Suprapubic skin (tissue), 4 donors: ENCODE data around the gene NPS.

Experiments
- POLR2A ChIP-seq, 2 donors: fragments of 450-650 bp; IDR thresholded peaks; one replicate each; pipeline ENCODE4 v1.6.1; 2017; ENCODE audit warnings: antibody characterized with exemption in 2 of 2, mild to moderate bottlenecking in 2 of 2, moderate library complexity in 2 of 2
- POLR2AphosphoS5 ChIP-seq, 3 donors: sonication (generic); formaldehyde crosslinking; IDR thresholded peaks; one replicate each; pipeline ENCODE4 v1.6.1; 2017; ENCODE audit warnings: antibody characterized with exemption in 3 of 3
- TF ChIP-seq, protein P1 (sequence below), 2 donors: fragments of 200-600 bp in 1 of 2; fragments of 450-650 bp in 1 of 2; sonication (generic) in 1 of 2; IDR thresholded peaks; one replicate each; pipeline ENCODE4 v1.5.1; 2016 to 2019; ENCODE audit warnings: antibody characterized with exemption in 2 of 2, mild to moderate bottlenecking in 1 of 2, moderate library complexity in 1 of 2

DNA sequence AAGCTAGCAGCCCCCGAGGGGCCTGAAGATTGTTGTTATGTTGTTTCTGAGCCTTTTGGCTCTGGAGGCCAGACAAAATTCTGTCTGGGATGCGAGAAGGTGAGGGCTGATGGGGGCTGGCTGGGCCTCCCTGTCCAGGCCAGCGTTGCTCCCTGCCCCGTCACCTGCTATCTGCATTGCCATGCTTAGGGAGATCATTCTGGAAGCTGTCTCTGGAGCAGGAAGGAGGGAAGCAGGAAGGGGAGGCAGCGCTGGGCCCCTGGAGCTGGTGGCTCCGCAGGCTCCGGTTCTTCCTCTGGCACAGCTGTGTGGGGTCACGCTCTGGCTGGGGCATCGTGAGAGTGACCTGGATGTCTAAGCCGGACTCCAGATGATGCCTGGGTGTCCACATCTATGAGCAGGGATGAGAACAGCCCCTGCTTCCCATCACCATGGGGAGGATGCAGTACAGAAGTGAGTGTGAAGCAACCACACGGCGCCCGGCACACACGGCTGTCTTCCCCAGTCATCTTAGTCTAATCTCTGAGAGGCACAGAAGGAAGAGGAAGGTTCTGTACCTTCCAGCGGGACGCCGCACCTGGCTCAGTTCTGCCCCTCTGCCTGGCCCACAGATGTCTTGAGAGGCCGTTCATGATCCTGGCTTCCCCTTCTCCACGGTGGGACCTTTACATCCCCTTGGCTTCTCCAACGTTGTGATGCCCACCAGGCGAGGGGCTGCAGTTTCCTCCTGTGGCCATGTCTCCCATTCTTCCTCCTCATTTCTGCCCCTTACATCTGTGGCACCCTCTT, 11.9 kb upstream of the NPS start:
- TF ChIP-seq POLR2A (IDR thresholded peaks at IDR 0.05) (no peak), POLR2AphosphoS5 (IDR thresholded peaks at IDR 0.05) (no peak)
- TF ChIP-seq, protein P1, sequence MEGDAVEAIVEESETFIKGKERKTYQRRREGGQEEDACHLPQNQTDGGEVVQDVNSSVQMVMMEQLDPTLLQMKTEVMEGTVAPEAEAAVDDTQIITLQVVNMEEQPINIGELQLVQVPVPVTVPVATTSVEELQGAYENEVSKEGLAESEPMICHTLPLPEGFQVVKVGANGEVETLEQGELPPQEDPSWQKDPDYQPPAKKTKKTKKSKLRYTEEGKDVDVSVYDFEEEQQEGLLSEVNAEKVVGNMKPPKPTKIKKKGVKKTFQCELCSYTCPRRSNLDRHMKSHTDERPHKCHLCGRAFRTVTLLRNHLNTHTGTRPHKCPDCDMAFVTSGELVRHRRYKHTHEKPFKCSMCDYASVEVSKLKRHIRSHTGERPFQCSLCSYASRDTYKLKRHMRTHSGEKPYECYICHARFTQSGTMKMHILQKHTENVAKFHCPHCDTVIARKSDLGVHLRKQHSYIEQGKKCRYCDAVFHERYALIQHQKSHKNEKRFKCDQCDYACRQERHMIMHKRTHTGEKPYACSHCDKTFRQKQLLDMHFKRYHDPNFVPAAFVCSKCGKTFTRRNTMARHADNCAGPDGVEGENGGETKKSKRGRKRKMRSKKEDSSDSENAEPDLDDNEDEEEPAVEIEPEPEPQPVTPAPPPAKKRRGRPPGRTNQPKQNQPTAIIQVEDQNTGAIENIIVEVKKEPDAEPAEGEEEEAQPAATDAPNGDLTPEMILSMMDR (IDR thresholded peaks at IDR 0.05): no peak
